ENCODE results near the gene CRISP2. TPM values are rescaled to one million over a fixed set of nuclear protein-coding genes. Genes with fewer than 3 reads are reported as not detected.
A peak's percentile ranks its signal among the peaks of the same experiment; 100 is the strongest.

The CRISP2 gene
- total and polyA plus RNA-seq, 9 of the 15 experiments (the other 6 are each of a cell fraction or from before 2014, with no cell fraction given): not detected

- intact Hi-C loops (cut with micrococcal nuclease): loop anchor here (5.0 kb wide), 1 partner anchor 132 kb away; no protein-coding TSS in a partner anchor
- H3K9me3 ChIP-seq (replicated peaks; ENCODE audit: control insufficient read depth, insufficient read depth, low read depth, low read length): no peaks in the 10 kb centered on the region; the same call in 1 of the 2 replicates
- WGBS (ENCODE audit: insufficient coverage, low coverage, missing lambda C conversion rate): 0% methylated on average over 1 of the region's 1 CpG
- POLR2A ChIA-PET: no interaction called here
- H3K79me2 ChIP-seq (ENCODE audit: control insufficient read depth, insufficient read depth, low read length): no peaks in the 10 kb centered on the region
- H3K27ac ChIP-seq (ENCODE audit: extremely low read depth, low read depth, low read length): no peak overlapping the region
- ATAC-seq (no peak), DNase-seq (ENCODE audit: extremely low read depth in 1 of 4, low spot score in 3 of 4) (peak in 1 of 4 experiments; percentile 60), FAIRE-seq (no peak)
- no peak overlapping the region for H3K4me3 ChIP-seq
- H3K9me1 ChIP-seq (ENCODE audit: control insufficient read depth, insufficient read depth, low read length): no peaks in the 10 kb centered on the region
- BruUV-seq (replicated peaks): no TSS peak
- in situ Hi-C loops (cut with MboI): no loop called here
- no peak overlapping the region for H2AFZ ChIP-seq (ENCODE audit: low read depth, low read length)
- H3K4me1 ChIP-seq (replicated peaks in 1 of 2; ENCODE audit: control insufficient read depth in 2 of 2, insufficient read depth in 2 of 2, low read length in 2 of 2): peaks cover 3 to 29% of the 10 kb centered on the region in 2 experiments; a peak in 3 of 5 replicates
- no peak overlapping the region for H3K9ac ChIP-seq (ENCODE audit: insufficient read depth in 1 of 2, low read depth in 2 of 2, low read length in 2 of 2)
- no peaks in the 10 kb centered on the region for H3K27me3 ChIP-seq (ENCODE audit: control insufficient read depth in 2 of 2, insufficient read depth in 2 of 2, low read length in 2 of 2)
- H4K20me1 ChIP-seq (replicated peaks; ENCODE audit: control insufficient read depth, insufficient read depth, low read length): no peaks in the 10 kb centered on the region
- no peak overlapping the region for H3K4me2 ChIP-seq (ENCODE audit: insufficient read depth, low read length)
- CTCF ChIA-PET (ENCODE audit: low intra/inter-chr PET ratio): no interaction called here
- no peaks in the 10 kb centered on the region for H3K36me3 ChIP-seq (ENCODE audit: control insufficient read depth, insufficient read depth, low read length)
- TF ChIP-seq MTA2 (IDR thresholded peaks at IDR 0.05; ENCODE audit: low read depth): 0 out of 2 replicates have a peak, but pooled peaks have one; percentile 35
- TF ChIP-seq SMARCE1 (IDR thresholded peaks at IDR 0.05): peak; percentile 84
- TF ChIP-seq ARID1B (IDR thresholded peaks at IDR 0.05): peak; percentile 66
- TF ChIP-seq STAT5B (CRISPR knock-in tag; IDR thresholded peaks at IDR 0.05): no peak
- peak in 1 of 2 experiments; percentile 89; a peak in 2 of 4 replicates for TF ChIP-seq RCOR1 (IDR thresholded peaks at IDR 0.05; ENCODE audit: borderline replicate concordance in 1 of 2, low read depth in 2 of 2, low read length in 2 of 2)
- TF ChIP-seq ERF (CRISPR knock-in tag; IDR thresholded peaks at IDR 0.05): no peak
- TF ChIP-seq PRDM10 (IDR thresholded peaks at IDR 0.05; ENCODE audit: partially characterized antibody): no peak
- no peak for TF ChIP-seq KLF1 (tag; IDR thresholded peaks at IDR 0.05)
- TF ChIP-seq HINFP (tag; conservative IDR thresholded peaks at IDR 0.05; ENCODE audit: low read depth): no peak
- TF ChIP-seq MTA1 (IDR thresholded peaks at IDR 0.05; ENCODE audit: borderline replicate concordance): peak; percentile 58; the same call in 1 of the 2 replicates
- TF ChIP-seq SMARCA4 (IDR thresholded peaks at IDR 0.05): peak; percentile 79
- no peak for TF ChIP-seq CHCHD3 (CRISPR knock-in tag; IDR thresholded peaks at IDR 0.05)
- no peak for TF ChIP-seq ZNF140 (CRISPR knock-in tag; IDR thresholded peaks at IDR 0.05)
- TF ChIP-seq DACH1 (IDR thresholded peaks at IDR 0.05; ENCODE audit: partially characterized antibody): peak; percentile 15
- no peak for TF ChIP-seq MLLT1 (IDR thresholded peaks at IDR 0.05)
- TF ChIP-seq HMBOX1 (IDR thresholded peaks at IDR 0.05): peak; percentile 84
Measured at GRCh38 chr6:49649988-49650387, 63.4 kb downstream of the CRISP2 start.
